ENCODE data around the gene PPP3R1.

The PPP3R1 gene

GRCh38 chr2:68157002-68157401 lies 95.3 kb downstream of the PPP3R1 start:
- peaks cover 36% of the 10 kb centered on the region for H3K4me1 Mint-ChIP-seq (ENCODE audit: low read depth)
- peaks cover 15% of the 10 kb centered on the region for H3K36me3 Mint-ChIP-seq (ENCODE audit: low read depth)
- no peak for DNase-seq (ENCODE audit: low spot score)
- H3K4me3 Mint-ChIP-seq: peak overlapping the region; percentile 87
- no peaks in the 10 kb centered on the region for H3K27me3 Mint-ChIP-seq (ENCODE audit: low read depth)
- no peaks in the 10 kb centered on the region for H3K9me3 Mint-ChIP-seq
- peak overlapping the region; percentile 100 for H3K27ac Mint-ChIP-seq

- no peaks in the 10 kb centered on the region for H3K27me3 Mint-ChIP-seq (ENCODE audit: low read depth)
- peaks cover 40% of the 10 kb centered on the region for H3K4me1 Mint-ChIP-seq (ENCODE audit: low read depth)
Observed at GRCh38 chr2:68156419-68156818, 95.9 kb downstream of the PPP3R1 start.

GRCh38 chr2:68155618-68156017 lies 96.7 kb downstream of the PPP3R1 start:
- Mint-ChIP-seq H3K4me1 (ENCODE audit: low read depth) (peaks cover 42% of the 10 kb centered on the region), H3K27ac (peak overlapping the region; percentile 47), H3K9me3 (no peaks in the 10 kb centered on the region), H3K36me3 (ENCODE audit: low read depth) (peaks cover 6% of the 10 kb centered on the region), H3K27me3 (ENCODE audit: low read depth) (no peaks in the 10 kb centered on the region), H3K4me3 (peak overlapping the region; percentile 46)
- no peak for DNase-seq (ENCODE audit: low spot score)

More at GRCh38 chr2:68156419-68156818, 95.9 kb downstream of the PPP3R1 start:
- Mint-ChIP-seq H3K36me3 (ENCODE audit: low read depth) (peaks cover 12% of the 10 kb centered on the region), H3K9me3 (no peaks in the 10 kb centered on the region), H3K4me3 (peak overlapping the region; percentile 87), H3K27ac (peak overlapping the region; percentile 100)
- DNase-seq (ENCODE audit: low spot score): no peak

GRCh38 chr2:68152681-68153347 lies 99.5 kb downstream of the PPP3R1 start:
- no peaks in the 10 kb centered on the region for H3K27me3 Mint-ChIP-seq (ENCODE audit: low read depth)
- H3K27ac Mint-ChIP-seq: peak overlapping the region; percentile 43
- no peak for DNase-seq (ENCODE audit: low spot score)
- H3K36me3 Mint-ChIP-seq (ENCODE audit: low read depth): peaks cover 1% of the 10 kb centered on the region
- H3K4me3 Mint-ChIP-seq: peak overlapping the region; percentile 47
- no peaks in the 10 kb centered on the region for H3K9me3 Mint-ChIP-seq
- H3K4me1 Mint-ChIP-seq (ENCODE audit: low read depth): peaks cover 35% of the 10 kb centered on the region

DNA sequence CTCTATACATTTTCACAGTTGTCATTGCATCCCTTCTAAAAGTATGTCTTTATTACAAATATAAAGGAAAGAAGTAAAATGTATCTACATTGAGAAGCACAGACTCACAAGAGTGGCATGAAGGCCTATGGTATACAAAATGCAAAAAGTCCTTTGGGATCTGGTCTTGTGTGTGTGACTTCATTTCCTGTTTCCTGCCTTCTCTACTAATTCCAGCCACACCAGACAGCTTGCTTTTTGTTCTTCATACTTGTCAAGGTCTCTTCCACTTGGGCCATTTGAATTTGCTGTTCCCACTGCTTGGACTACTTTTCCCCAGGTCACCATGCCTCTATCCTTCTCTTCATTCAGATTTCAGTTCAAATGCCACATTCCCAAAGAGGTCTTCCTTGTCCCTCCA lies 101.3 kb downstream of the PPP3R1 start:
- Mint-ChIP-seq H3K27ac (no peak overlapping the region), H3K27me3 (ENCODE audit: low read depth) (no peaks in the 10 kb centered on the region), H3K4me3 (no peak overlapping the region), H3K4me1 (ENCODE audit: low read depth) (peaks cover 25% of the 10 kb centered on the region), H3K36me3 (ENCODE audit: low read depth) (no peaks in the 10 kb centered on the region), H3K9me3 (no peaks in the 10 kb centered on the region)
- no peak for DNase-seq (ENCODE audit: low spot score)

DNA sequence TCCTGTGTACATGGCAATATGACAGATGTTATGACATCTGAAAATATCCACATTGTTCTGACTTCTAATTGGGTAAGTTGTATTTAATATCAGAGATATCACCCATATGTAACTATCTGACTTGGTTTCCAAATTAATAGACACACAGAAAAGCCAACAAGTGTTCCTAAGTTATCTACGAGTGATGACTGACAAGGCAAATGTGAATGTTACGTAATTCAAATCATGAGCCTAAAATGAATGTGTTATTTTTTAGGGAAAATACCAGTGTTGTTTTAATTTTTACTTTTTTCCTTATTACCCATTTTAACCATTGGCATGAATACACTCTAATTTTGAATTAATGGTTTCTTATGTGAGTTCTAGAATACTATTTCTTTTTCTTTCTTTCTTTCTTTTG lies 110.5 kb downstream of the PPP3R1 start:
- Mint-ChIP-seq H3K36me3 (ENCODE audit: low read depth) (peaks cover 5% of the 10 kb centered on the region), H3K27ac (no peak overlapping the region), H3K27me3 (ENCODE audit: low read depth) (no peaks in the 10 kb centered on the region), H3K4me1 (ENCODE audit: low read depth) (no peaks in the 10 kb centered on the region), H3K4me3 (no peak overlapping the region), H3K9me3 (no peaks in the 10 kb centered on the region)
- no peak for DNase-seq (ENCODE audit: low spot score)

GRCh38 chr2:68135448-68136320 lies 116.6 kb downstream of the PPP3R1 start:
- Mint-ChIP-seq H3K9me3 (no peaks in the 10 kb centered on the region), H3K27ac (no peak overlapping the region), H3K4me1 (ENCODE audit: low read depth) (peaks cover 4% of the 10 kb centered on the region), H3K27me3 (ENCODE audit: low read depth) (no peaks in the 10 kb centered on the region), H3K4me3 (no peak overlapping the region), H3K36me3 (ENCODE audit: low read depth) (peaks cover 9% of the 10 kb centered on the region)
- DNase-seq (ENCODE audit: low spot score): no peak

GRCh38 chr2:68134554-68134953 lies 117.8 kb downstream of the PPP3R1 start:
- Mint-ChIP-seq H3K36me3 (ENCODE audit: low read depth) (peaks cover 9% of the 10 kb centered on the region), H3K27ac (no peak overlapping the region), H3K9me3 (no peaks in the 10 kb centered on the region), H3K27me3 (ENCODE audit: low read depth) (no peaks in the 10 kb centered on the region), H3K4me3 (no peak overlapping the region), H3K4me1 (ENCODE audit: low read depth) (peaks cover 4% of the 10 kb centered on the region)
- no peak for DNase-seq (ENCODE audit: low spot score)

DNA sequence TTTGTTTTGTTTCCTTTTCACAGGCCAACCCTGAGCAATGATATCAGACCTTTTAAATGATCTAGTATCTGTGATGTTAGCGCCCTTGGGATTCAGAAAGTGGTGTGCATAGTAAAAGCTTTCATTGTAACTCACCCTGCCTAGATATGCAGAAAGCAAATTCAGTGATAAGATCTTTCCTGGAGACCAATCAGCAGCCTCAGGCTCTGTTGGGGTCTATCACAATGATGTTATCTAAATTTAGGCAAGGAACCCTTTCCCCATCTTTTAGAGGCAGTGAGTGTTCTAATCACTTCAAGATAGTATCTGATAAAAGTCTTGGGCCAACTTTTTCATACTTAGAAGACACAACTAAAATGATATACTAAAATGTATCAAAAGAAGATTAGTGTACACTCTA lies 118.2 kb downstream of the PPP3R1 start:
- Mint-ChIP-seq H3K4me3 (no peak overlapping the region), H3K27me3 (ENCODE audit: low read depth) (no peaks in the 10 kb centered on the region), H3K36me3 (ENCODE audit: low read depth) (peaks cover 8% of the 10 kb centered on the region), H3K27ac (no peak overlapping the region), H3K4me1 (ENCODE audit: low read depth) (peaks cover 4% of the 10 kb centered on the region), H3K9me3 (no peaks in the 10 kb centered on the region)
- DNase-seq (ENCODE audit: low spot score): no peak
